Trophoblast cell (in vitro differentiated cells and primary cell): ENCODE measurements around the gene IRF8.

Experiments used
- DNase-seq, 2 donors: peaks; one replicate each; pipeline ENCODE4 v3.0.0-alpha.2; 2016
- H2AFZ ChIP-seq: 2 replicates; pipeline ENCODE4 v1.6.1; 2013; ENCODE audit warnings: low read length, moderate library complexity, mild to moderate bottlenecking; ENCODE audit not compliant: insufficient read depth, poor library complexity
- H2AK5ac ChIP-seq: 2 replicates; pipeline ENCODE4 v1.6.1; 2013; ENCODE audit warnings: mild to moderate bottlenecking, low read length
- H2BK120ac ChIP-seq: 2 replicates; pipeline ENCODE4 v1.6.1; 2013; ENCODE audit warnings: low read length, mild to moderate bottlenecking, moderate library complexity; ENCODE audit not compliant: insufficient read depth, poor library complexity
- H2BK12ac ChIP-seq: 2 replicates; pipeline ENCODE4 v1.6.1; 2013; ENCODE audit warnings: mild to moderate bottlenecking, low read length, moderate library complexity
- H2BK5ac ChIP-seq: 2 replicates; pipeline ENCODE4 v1.6.1; 2013; ENCODE audit warnings: low read length, low read depth, moderate library complexity, mild to moderate bottlenecking; ENCODE audit not compliant: poor library complexity
- H3K14ac ChIP-seq: 2 replicates; pipeline ENCODE4 v1.6.1; 2013; ENCODE audit warnings: mild to moderate bottlenecking, low read length
- H3K18ac ChIP-seq: 2 replicates; pipeline ENCODE4 v1.6.1; 2013; ENCODE audit warnings: mild to moderate bottlenecking, low read length
- H3K23ac ChIP-seq: 2 replicates; pipeline ENCODE4 v1.6.1; 2013; ENCODE audit warnings: low read length
- H3K27ac ChIP-seq: 2 replicates; pipeline ENCODE4 v1.5.1; 2013; ENCODE audit warnings: low read depth, mild to moderate bottlenecking, inconsistent platforms, low read length, moderate library complexity
- H3K27me3 ChIP-seq: 2 replicates; pipeline ENCODE4 v1.6.1; 2013; ENCODE audit warnings: inconsistent platforms, mild to moderate bottlenecking, low read length, moderate library complexity; ENCODE audit not compliant: insufficient read depth
- H3K36me3 ChIP-seq, 2 experiments: 1 replicate in 1 of 2; 2 replicates in 1 of 2; pipeline ENCODE4 v1.6.1; 2013; ENCODE audit warnings: low read length in 2 of 2, mild to moderate bottlenecking in 2 of 2, moderate library complexity in 1 of 2; ENCODE audit not compliant: insufficient read depth in 2 of 2, control insufficient read depth in 1 of 2
- H3K4ac ChIP-seq: 2 replicates; pipeline ENCODE4 v1.6.1; 2013; ENCODE audit warnings: low read depth, mild to moderate bottlenecking, low read length, moderate library complexity
- H3K4me1 ChIP-seq, 2 experiments: 1 replicate in 1 of 2; 2 replicates in 1 of 2; pipeline ENCODE4 v1.6.1; 2013; ENCODE audit warnings: low read length in 2 of 2, mild to moderate bottlenecking in 2 of 2, moderate library complexity in 1 of 2; ENCODE audit not compliant: insufficient read depth in 2 of 2, control insufficient read depth in 1 of 2
- H3K4me2 ChIP-seq: 2 replicates; pipeline ENCODE4 v1.6.1; 2013; ENCODE audit warnings: inconsistent platforms, mild to moderate bottlenecking, low read length, moderate library complexity
- H3K4me3 ChIP-seq: 2 replicates; pipeline ENCODE4 v1.5.1; 2013; ENCODE audit warnings: mild to moderate bottlenecking, low read depth, low read length, inconsistent platforms
- H3K79me1 ChIP-seq: one replicate; pipeline ENCODE4 v1.6.1; 2013; ENCODE audit warnings: low read length
- H3K79me2 ChIP-seq: 2 replicates; pipeline ENCODE4 v1.6.1; 2013; ENCODE audit warnings: low read length, mild to moderate bottlenecking; ENCODE audit not compliant: control insufficient read depth, insufficient read depth, poor library complexity
- H3K9ac ChIP-seq: 2 replicates; pipeline ENCODE4 v1.6.1; 2013; ENCODE audit warnings: mild to moderate bottlenecking, low read length
- H3K9me3 ChIP-seq: 2 replicates; pipeline ENCODE4 v1.6.1; 2013; ENCODE audit warnings: low read depth, mild to moderate bottlenecking, control low read depth, inconsistent platforms, low read length; ENCODE audit not compliant: insufficient read depth
- H4K12ac ChIP-seq: 2 replicates; pipeline ENCODE4 v1.6.1; 2013; ENCODE audit warnings: low read depth, mild to moderate bottlenecking, low read length, moderate library complexity
- H4K8ac ChIP-seq: 2 replicates; pipeline ENCODE4 v1.6.1; 2013; ENCODE audit warnings: low read depth, mild to moderate bottlenecking, low read length, moderate library complexity
- H4K91ac ChIP-seq: one replicate; pipeline ENCODE4 v1.6.1; 2013; ENCODE audit warnings: low read depth, mild to moderate bottlenecking, low read length, moderate library complexity
- WGBS: extraction: QIAGEN DNeasy Blood & Tissue Kit; methylation state at CpG from one replicate; pipeline ENCODE4 v1.1.7; 2013; ENCODE audit warnings: missing lambda C conversion rate; ENCODE audit not compliant: insufficient read length, insufficient coverage; ENCODE audit errors: extremely low coverage; 5-methylcytosine and 5-hydroxymethylcytosine counted together

Gene IRF8

DNA sequence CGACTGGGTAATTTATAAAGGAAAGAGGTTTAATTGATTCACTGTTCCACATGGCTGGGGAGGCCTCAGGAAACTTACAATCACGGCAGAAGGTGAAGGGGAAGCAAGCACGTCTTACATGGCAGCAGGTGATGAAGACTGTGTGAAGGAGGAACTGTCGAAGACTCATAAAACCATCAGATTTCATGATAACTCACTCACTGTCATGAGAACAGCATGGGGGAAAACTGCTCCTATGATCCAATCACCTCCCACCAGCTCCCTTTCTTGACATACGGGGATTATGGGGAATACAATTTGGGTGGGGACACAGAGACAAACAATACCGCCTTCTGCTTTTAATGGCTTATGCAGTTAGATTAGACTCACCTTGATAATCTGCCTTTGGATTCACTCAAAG, 19.4 kb upstream of the IRF8 start:
- Histone ChIP-seq H3K14ac (no peak overlapping the region), H3K23ac (no peak overlapping the region), H2BK5ac (no peak overlapping the region), H3K9ac (no peak overlapping the region), H2BK120ac (no peak overlapping the region), H3K4me3 (no peak overlapping the region), H2AK5ac (no peak overlapping the region), H3K18ac (no peak overlapping the region), H4K91ac (no peak overlapping the region), H3K79me2 (no peaks in the 10 kb centered on the region), H3K9me3 (peaks cover 1% of the 10 kb centered on the region), H3K36me3 (no peaks in the 10 kb centered on the region), H2BK12ac (no peak overlapping the region), H3K27me3 (no peaks in the 10 kb centered on the region), H2AFZ (no peak overlapping the region), H4K8ac (no peak overlapping the region), H3K27ac (no peak overlapping the region), H3K4me1 (peaks cover 10 to 21% of the 10 kb centered on the region in 2 experiments), H3K79me1 (peaks cover 7% of the 10 kb centered on the region), H3K4me2 (no peak overlapping the region), H3K4ac (no peak overlapping the region), H4K12ac (no peak overlapping the region)
- DNase-seq, result no peak
- WGBS, result no CpG with 5 or more reads among the region's 6 CpGs

DNA sequence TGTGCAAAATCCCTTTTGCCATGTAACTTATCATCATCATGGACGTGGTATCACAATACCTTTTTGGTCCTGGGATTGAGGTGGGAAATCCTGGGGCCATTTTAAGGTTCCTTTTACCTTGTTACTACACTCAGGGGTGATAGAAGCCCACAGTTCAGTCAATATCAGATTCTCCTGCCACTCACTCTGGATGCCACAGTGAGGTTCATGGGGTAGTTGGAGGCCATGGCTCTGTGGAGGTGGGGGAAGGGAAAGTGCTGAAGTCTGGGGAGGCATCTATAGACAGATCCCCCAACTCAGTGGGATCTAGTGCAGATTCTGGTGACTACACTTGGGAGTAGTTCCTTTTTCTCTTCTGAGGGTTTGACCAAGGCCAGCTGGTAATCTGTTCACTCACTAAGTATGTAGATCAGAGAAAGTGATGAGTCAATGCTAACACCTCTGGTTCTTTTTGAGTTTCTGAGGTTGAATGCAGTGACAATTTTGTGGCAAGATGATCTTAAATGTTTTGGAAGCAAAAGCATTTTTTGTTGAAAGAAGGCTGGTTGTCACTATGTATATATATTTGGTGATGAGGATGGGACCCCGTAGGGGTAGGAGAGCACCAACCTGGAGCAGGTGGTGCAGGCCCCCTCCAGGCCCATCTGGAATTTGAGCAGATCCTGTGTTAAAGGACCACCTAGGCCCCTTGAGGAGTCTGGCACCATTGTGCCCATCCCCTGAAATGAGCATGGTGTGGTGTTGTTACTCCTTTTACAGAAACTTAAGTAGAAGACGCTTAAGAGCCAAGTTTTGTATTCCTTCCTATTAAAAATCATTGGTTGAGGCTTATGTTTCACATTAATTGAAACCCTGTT, 18.8 kb upstream of the IRF8 start:
- no CpG with 5 or more reads among the region's 3 CpGs for WGBS

DNA sequence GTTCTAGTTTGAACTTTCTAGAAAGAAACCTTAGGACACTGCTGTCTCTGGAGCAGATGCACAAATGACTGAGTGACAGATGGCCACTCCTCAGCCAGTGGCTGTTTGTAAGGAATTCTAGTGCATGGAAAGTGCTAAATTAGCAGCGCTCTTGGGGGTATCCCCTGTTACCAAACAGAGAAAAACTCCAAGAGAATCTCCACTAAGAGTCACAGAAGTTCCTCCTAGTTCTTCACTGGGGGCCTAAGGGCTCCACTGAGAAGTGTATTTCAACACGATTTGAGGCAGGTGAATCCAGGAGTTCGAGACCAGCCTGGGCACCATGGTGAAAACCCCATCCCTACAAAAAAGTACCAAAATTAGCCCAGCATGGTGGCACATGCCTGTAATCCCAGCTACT, 18.1 kb upstream of the IRF8 start:
- H3K36me3 ChIP-seq, result no peaks in the 10 kb centered on the region

More for the DNA sequence above, 18.8 kb upstream of the IRF8 start:
- Histone ChIP-seq H3K9ac (no peak overlapping the region), H3K4me2 (no peak overlapping the region), H3K4me1 (peaks cover 10 to 24% of the 10 kb centered on the region in 2 experiments), H2BK12ac (peak overlapping the region; percentile 57), H2AFZ (no peak overlapping the region), H4K12ac (no peak overlapping the region), H2BK5ac (no peak overlapping the region), H4K8ac (no peak overlapping the region), H3K27ac (no peak overlapping the region), H4K91ac (peak overlapping the region; percentile 34), H3K27me3 (no peaks in the 10 kb centered on the region), H3K79me2 (no peaks in the 10 kb centered on the region), H3K36me3 (no peaks in the 10 kb centered on the region), H3K23ac (no peak overlapping the region), H3K14ac (no peak overlapping the region), H3K9me3 (peaks cover 1% of the 10 kb centered on the region), H2BK120ac (no peak overlapping the region), H2AK5ac (peak overlapping the region; percentile 36), H3K18ac (no peak overlapping the region), H3K4ac (no peak overlapping the region), H3K79me1 (peaks cover 7% of the 10 kb centered on the region), H3K4me3 (no peak overlapping the region)
- DNase-seq, result peak in 1 of 2 donors; percentile 60

DNA sequence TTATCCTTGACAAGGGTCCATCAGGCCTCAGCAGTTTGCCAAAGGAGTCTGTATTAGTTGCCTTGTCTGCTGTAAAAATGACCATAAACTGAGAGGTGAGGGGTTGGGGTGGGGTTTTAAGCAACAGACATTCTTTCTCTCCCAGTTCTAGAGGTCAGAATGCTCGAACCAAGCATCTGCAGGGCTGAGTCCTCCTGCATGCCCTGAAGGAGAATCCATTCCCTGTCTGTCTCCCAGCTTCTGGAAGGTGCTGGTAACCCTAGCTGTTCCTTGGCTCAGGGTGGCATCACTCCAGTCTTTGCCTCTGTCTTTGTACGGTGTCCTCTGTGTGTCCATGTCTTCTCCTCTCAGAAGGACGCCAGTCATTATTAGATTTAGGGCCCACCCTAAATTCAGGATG, 17.5 kb upstream of the IRF8 start:
- H4K91ac ChIP-seq, result no peak overlapping the region
- no peak overlapping the region for H4K8ac ChIP-seq
- peak; percentile 57 to 76 for DNase-seq
- peaks cover 7% of the 10 kb centered on the region for H3K79me1 ChIP-seq
- WGBS, result no CpG with 5 or more reads among the region's 3 CpGs
- H3K27me3 ChIP-seq, result no peaks in the 10 kb centered on the region
- no peak overlapping the region for H3K4me3 ChIP-seq
- peak overlapping the region; percentile 23 for H2BK12ac ChIP-seq
- H3K27ac ChIP-seq, result no peak overlapping the region
- H3K9me3 ChIP-seq, result peaks cover 1% of the 10 kb centered on the region
- no peak overlapping the region for H3K4me2 ChIP-seq
- H3K14ac ChIP-seq, result no peak overlapping the region
- H4K12ac ChIP-seq, result no peak overlapping the region
- no peak overlapping the region for H3K4ac ChIP-seq
- peak overlapping the region; percentile 8 for H3K18ac ChIP-seq
- H3K4me1 ChIP-seq, result peaks cover 10 to 24% of the 10 kb centered on the region in 2 experiments
- H3K79me2 ChIP-seq, result no peaks in the 10 kb centered on the region
- peak overlapping the region; percentile 25 for H2BK5ac ChIP-seq
- H3K23ac ChIP-seq, result no peak overlapping the region
- no peak overlapping the region for H2AFZ ChIP-seq
- no peaks in the 10 kb centered on the region for H3K36me3 ChIP-seq
- H2BK120ac ChIP-seq, result peak overlapping the region; percentile 25
- no peak overlapping the region for H2AK5ac ChIP-seq
- H3K9ac ChIP-seq, result no peak overlapping the region

More for the DNA sequence above, 18.1 kb upstream of the IRF8 start:
- Histone ChIP-seq H3K79me1 (peaks cover 7% of the 10 kb centered on the region), H3K14ac (peak overlapping the region; percentile 49), H4K91ac (peak overlapping the region; percentile 80), H2AK5ac (peak overlapping the region; percentile 63), H2BK12ac (peak overlapping the region; percentile 74), H3K4ac (no peak overlapping the region), H2BK120ac (peak overlapping the region; percentile 80), H2BK5ac (peak overlapping the region; percentile 42), H3K4me1 (peaks cover 10 to 24% of the 10 kb centered on the region in 2 experiments), H3K27me3 (no peaks in the 10 kb centered on the region), H3K23ac (no peak overlapping the region), H3K79me2 (no peaks in the 10 kb centered on the region), H3K9me3 (peaks cover 1% of the 10 kb centered on the region), H4K8ac (no peak overlapping the region), H3K9ac (no peak overlapping the region), H3K4me2 (no peak overlapping the region), H4K12ac (no peak overlapping the region), H3K18ac (no peak overlapping the region), H3K27ac (no peak overlapping the region), H3K4me3 (no peak overlapping the region), H2AFZ (no peak overlapping the region)
- no CpG with 5 or more reads among the region's 3 CpGs for WGBS
- DNase-seq, result no peak
